NCI-H1436 (cell line): Measurements from ENCODE around the gene TOX2.

Experiments
- DNase-seq: peaks from one replicate; lab custom pipeline; 2025; lab: John Stamatoyannopoulos, UW

Gene TOX2

GRCh38 chr20:44018259-44018941 is 103.7 kb downstream of the TOX2 start:
- peak; percentile 94 for DNase-seq

GRCh38 chr20:44018942-44019637 is 104.4 kb downstream of the TOX2 start:
- DNase-seq: no peak

GRCh38 chr20:44019638-44020335 is 105.1 kb downstream of the TOX2 start:
- DNase-seq: no peak

- no peak for DNase-seq
These were observed 105.9 kb downstream of the TOX2 start for GRCh38 chr20:44020406-44021148.

- no peak for DNase-seq
These were observed 106.5 kb downstream of the TOX2 start for GRCh38 chr20:44021186-44021585.

- DNase-seq: no peak
These were observed 107.2 kb downstream of the TOX2 start for GRCh38 chr20:44021900-44022299.

GRCh38 chr20:44022464-44022863 is 107.8 kb downstream of the TOX2 start:
- no peak for DNase-seq

- DNase-seq: no peak
These were observed 109.1 kb downstream of the TOX2 start for GRCh38 chr20:44023515-44024371.

GRCh38 chr20:44024820-44025580 is 110.3 kb downstream of the TOX2 start:
- no peak for DNase-seq

GRCh38 chr20:44025756-44026155 is 111.1 kb downstream of the TOX2 start:
- DNase-seq: no peak

GRCh38 chr20:44026647-44027342 is 112.1 kb downstream of the TOX2 start:
- DNase-seq: no peak

- no peak for DNase-seq
These were observed 112.8 kb downstream of the TOX2 start for GRCh38 chr20:44027343-44028002.

GRCh38 chr20:44028003-44028730 is 113.5 kb downstream of the TOX2 start:
- DNase-seq: no peak

GRCh38 chr20:44028868-44029847 is 114.5 kb downstream of the TOX2 start:
- DNase-seq: peak; percentile 8

- DNase-seq: no peak
These were observed 115.2 kb downstream of the TOX2 start for GRCh38 chr20:44029848-44030230.

- no peak for DNase-seq
These were observed 115.7 kb downstream of the TOX2 start for GRCh38 chr20:44030394-44030793.

GRCh38 chr20:44031001-44031574 is 116.4 kb downstream of the TOX2 start:
- DNase-seq: no peak
